NCI-H1092 treated with DMSO at 0.1 percent for 48 hours (cell line): ENCODE results near the gene DMXL1.
"Not testable (repeated sequence)": the region's sequence is repeated elsewhere in the genome, so short reads cannot be mapped to it uniquely, and the experiment has no call there.

ENCODE experiments used
- DNase-seq: peaks from one replicate; lab custom pipeline; 2025; lab: John Stamatoyannopoulos, UW

DMXL1 gene

GRCh38 chr5:119122474-119122873 lies 51.6 kb downstream of the DMXL1 start:
- DNase-seq, result not testable (repeated sequence)

GRCh38 chr5:119123280-119123679 lies 52.4 kb downstream of the DMXL1 start:
- DNase-seq, result no peak

GRCh38 chr5:119129770-119130169 lies 58.9 kb downstream of the DMXL1 start:
- DNase-seq, result no peak

- DNase-seq, result no peak
Observed at GRCh38 chr5:119131530-119132304, 60.8 kb downstream of the DMXL1 start.

- DNase-seq, result not testable (repeated sequence)
Observed at GRCh38 chr5:119135743-119136142, 64.9 kb downstream of the DMXL1 start.

- DNase-seq, result no peak
Observed at GRCh38 chr5:119136666-119137318, 65.9 kb downstream of the DMXL1 start.

GRCh38 chr5:119153629-119154028 lies 82.7 kb downstream of the DMXL1 start:
- no peak for DNase-seq

- DNase-seq, result no peak
Observed at GRCh38 chr5:119158144-119158543, 87.3 kb downstream of the DMXL1 start.

GRCh38 chr5:119161430-119161829 lies 90.5 kb downstream of the DMXL1 start:
- DNase-seq, result no peak

- DNase-seq, result no peak
Observed at GRCh38 chr5:119166026-119166425, 95.1 kb downstream of the DMXL1 start.

- DNase-seq, result no peak
Observed at GRCh38 chr5:119168401-119168800, 97.5 kb downstream of the DMXL1 start.

GRCh38 chr5:119171686-119172085 lies 100.8 kb downstream of the DMXL1 start:
- no peak for DNase-seq

- no peak for DNase-seq
Observed at GRCh38 chr5:119174578-119175163, 103.8 kb downstream of the DMXL1 start.

- DNase-seq, result no peak
Observed at GRCh38 chr5:119176785-119177184, 105.9 kb downstream of the DMXL1 start.

- DNase-seq, result no peak
Observed at GRCh38 chr5:119177226-119177625, 106.3 kb downstream of the DMXL1 start.

GRCh38 chr5:119178435-119178834 lies 107.5 kb downstream of the DMXL1 start:
- no peak for DNase-seq

- no peak for DNase-seq
Observed at GRCh38 chr5:119179857-119180641, 109.2 kb downstream of the DMXL1 start.

GRCh38 chr5:119185512-119185911 lies 114.6 kb downstream of the DMXL1 start:
- DNase-seq, result not testable (repeated sequence)

- DNase-seq, result no peak
Observed at GRCh38 chr5:119187776-119188529, 117.1 kb downstream of the DMXL1 start.

- DNase-seq, result no peak
Observed at GRCh38 chr5:119190470-119191095, 119.7 kb downstream of the DMXL1 start.

GRCh38 chr5:119191944-119192343 lies 121.1 kb downstream of the DMXL1 start:
- no peak for DNase-seq
